Measurements from ENCODE around the gene TRABD2B.

DNA sequence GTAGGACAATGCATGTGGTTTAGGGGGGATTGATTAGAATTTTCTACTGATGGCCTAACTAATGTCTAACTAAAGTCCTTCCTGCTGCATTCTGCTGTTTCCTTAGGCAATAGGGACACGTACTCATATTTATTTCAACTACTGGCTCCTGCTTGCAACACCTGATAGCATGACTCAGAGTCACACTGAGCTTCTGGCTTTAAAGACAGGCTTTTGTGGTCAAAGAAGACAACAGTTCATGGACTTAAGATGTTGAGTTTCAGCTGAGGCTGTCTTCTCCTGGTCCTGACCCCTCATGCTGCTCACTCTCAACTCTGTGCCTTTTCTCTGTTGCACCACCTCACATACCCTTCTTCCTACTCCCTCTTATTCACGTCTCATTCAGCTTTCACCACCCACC lies 29.1 kb upstream of the TRABD2B start:
- TF ChIP-seq, protein P1, sequence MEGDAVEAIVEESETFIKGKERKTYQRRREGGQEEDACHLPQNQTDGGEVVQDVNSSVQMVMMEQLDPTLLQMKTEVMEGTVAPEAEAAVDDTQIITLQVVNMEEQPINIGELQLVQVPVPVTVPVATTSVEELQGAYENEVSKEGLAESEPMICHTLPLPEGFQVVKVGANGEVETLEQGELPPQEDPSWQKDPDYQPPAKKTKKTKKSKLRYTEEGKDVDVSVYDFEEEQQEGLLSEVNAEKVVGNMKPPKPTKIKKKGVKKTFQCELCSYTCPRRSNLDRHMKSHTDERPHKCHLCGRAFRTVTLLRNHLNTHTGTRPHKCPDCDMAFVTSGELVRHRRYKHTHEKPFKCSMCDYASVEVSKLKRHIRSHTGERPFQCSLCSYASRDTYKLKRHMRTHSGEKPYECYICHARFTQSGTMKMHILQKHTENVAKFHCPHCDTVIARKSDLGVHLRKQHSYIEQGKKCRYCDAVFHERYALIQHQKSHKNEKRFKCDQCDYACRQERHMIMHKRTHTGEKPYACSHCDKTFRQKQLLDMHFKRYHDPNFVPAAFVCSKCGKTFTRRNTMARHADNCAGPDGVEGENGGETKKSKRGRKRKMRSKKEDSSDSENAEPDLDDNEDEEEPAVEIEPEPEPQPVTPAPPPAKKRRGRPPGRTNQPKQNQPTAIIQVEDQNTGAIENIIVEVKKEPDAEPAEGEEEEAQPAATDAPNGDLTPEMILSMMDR (IDR thresholded peaks at IDR 0.05; ENCODE audit: low read depth, low read length, missing input control): no peak
- TF ChIP-seq EGR1 (IDR thresholded peaks at IDR 0.05; ENCODE audit: low read depth in 2 of 2): no peak
